ENCODE measurements around the gene KLHL21. TPM values are rescaled to one million over a fixed set of nuclear protein-coding genes. Genes with fewer than 3 reads are reported as not detected.

Gene KLHL21
- total and polyA plus RNA-seq, 4 donors = 8.7 to 30.4 (median 16.6) TPM

GRCh38 chr1:6603915-6604558 is 1.4 kb upstream of the KLHL21 start:
- TF ChIP-seq NR2F2 (IDR thresholded peaks at IDR 0.05) = no peak
- peak; percentile 71 for TF ChIP-seq REST (IDR thresholded peaks at IDR 0.05)
- TF ChIP-seq HNF4G (IDR thresholded peaks at IDR 0.05) = peak; percentile 84
- TF ChIP-seq RXRA (IDR thresholded peaks at IDR 0.05) = peak; percentile 77 to 84
- peak; percentile 2 for TF ChIP-seq CTCF (IDR thresholded peaks at IDR 0.05; ENCODE audit: low read depth, low read length, missing input control)
- peak; percentile 41 to 57 for TF ChIP-seq JUND (IDR thresholded peaks at IDR 0.05)
- peak; percentile 94 for TF ChIP-seq TAF1 (conservative IDR thresholded peaks at IDR 0.05)
- TF ChIP-seq YY1 (IDR thresholded peaks at IDR 0.05) = peak; percentile 95
- peak in 1 of 2 donors; percentile 44 for TF ChIP-seq RAD21 (IDR thresholded peaks at IDR 0.05)
- no peak for TF ChIP-seq FOXA2 (IDR thresholded peaks at IDR 0.05)
- TF ChIP-seq FOXA1 (IDR thresholded peaks at IDR 0.05) = no peak
- TF ChIP-seq HNF4A (conservative IDR thresholded peaks at IDR 0.05) = peak; percentile 94 to 95
- peak in 1 of 2 donors; percentile 82 for TF ChIP-seq EGR1 (IDR thresholded peaks at IDR 0.05; ENCODE audit: low read depth in 2 of 2)
- peak; percentile 56 for TF ChIP-seq ZBTB33 (IDR thresholded peaks at IDR 0.05)
- peak; percentile 94 for TF ChIP-seq SP1 (IDR thresholded peaks at IDR 0.05)
- peak in 1 of 2 donors; percentile 66 for TF ChIP-seq GABPA (IDR thresholded peaks at IDR 0.05 in 1 of 2, conservative IDR thresholded peaks at IDR 0.05 in 1 of 2)
- peak; percentile 75 for TF ChIP-seq MAX (IDR thresholded peaks at IDR 0.05)
- TF ChIP-seq, protein P1, sequence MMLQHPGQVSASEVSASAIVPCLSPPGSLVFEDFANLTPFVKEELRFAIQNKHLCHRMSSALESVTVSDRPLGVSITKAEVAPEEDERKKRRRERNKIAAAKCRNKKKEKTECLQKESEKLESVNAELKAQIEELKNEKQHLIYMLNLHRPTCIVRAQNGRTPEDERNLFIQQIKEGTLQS (IDR thresholded peaks at IDR 0.05) = peak; percentile 65
- Histone ChIP-seq H3K36me3 (ENCODE audit: control insufficient read depth in 4 of 4, insufficient read depth in 3 of 4, low read depth in 1 of 4, low read length in 3 of 4) (peaks cover 0 to 1% (median under 1%) of the 10 kb centered on the region in 4 donors), H3K9me3 (ENCODE audit: control insufficient read depth in 4 of 4, low read length in 3 of 4) (no peaks in the 10 kb centered on the region), H3K27ac (ENCODE audit: low read depth in 1 of 2, low read length in 2 of 2) (peak overlapping the region; percentile 98 to 100), H3K4me1 (ENCODE audit: control insufficient read depth in 4 of 4, insufficient read depth in 4 of 4, low read length in 3 of 4) (peaks cover 10 to 40% (median 31%) of the 10 kb centered on the region in 4 donors), H3K4me3 (ENCODE audit: low read depth in 1 of 3, low read length in 3 of 3) (peak overlapping the region; percentile 62 to 73 (median 73)), H3K27me3 (ENCODE audit: control insufficient read depth in 4 of 4, insufficient read depth in 4 of 4, low read length in 3 of 4) (no peaks in the 10 kb centered on the region), H3K9ac (ENCODE audit: low read depth in 1 of 2, low read length in 2 of 2) (peak overlapping the region; percentile 99)
- 16% methylated on average over 19 of the region's 19 CpGs for WGBS
- peak; percentile 59 for DNase-seq (ENCODE audit: low spot score)
